SKM-1 (cell line): Measurements from ENCODE around the gene AASDHPPT.
"Not testable (repeated sequence)": the region's sequence is repeated elsewhere in the genome, so short reads cannot be mapped to it uniquely, and the experiment has no call there.

Experiments
- DNase-seq: peaks from one replicate; lab custom pipeline; 2025; ENCODE audit not compliant: unreplicated experiment; lab: John Stamatoyannopoulos, UW

Gene AASDHPPT

GRCh38 chr11:106077609-106078455, at the start of gene AASDHPPT:
AASDHPPT (plus strand) TSS chr11:106077662; CDS start chr11:106077711, 49 bp downstream.
- peak; percentile 9 for DNase-seq

GRCh38 chr11:106030609-106031008, 46.9 kb upstream of the AASDHPPT start:
- no peak for DNase-seq

- no peak for DNase-seq
Measured at GRCh38 chr11:106031202-106031810, 46.2 kb upstream of the AASDHPPT start.

- DNase-seq = no peak
Measured at GRCh38 chr11:106031936-106032335, 45.5 kb upstream of the AASDHPPT start.

GRCh38 chr11:106032861-106033260, 44.6 kb upstream of the AASDHPPT start:
- no peak for DNase-seq

- DNase-seq = no peak
Measured at GRCh38 chr11:106043540-106043939, 33.9 kb upstream of the AASDHPPT start.

GRCh38 chr11:106047631-106048030, 29.8 kb upstream of the AASDHPPT start:
- no peak for DNase-seq

GRCh38 chr11:106049727-106050476, 27.6 kb upstream of the AASDHPPT start:
- no peak for DNase-seq

GRCh38 chr11:106051103-106051502, 26.4 kb upstream of the AASDHPPT start:
- DNase-seq = no peak

- DNase-seq = not testable (repeated sequence)
Measured at GRCh38 chr11:106058377-106058776, 19.1 kb upstream of the AASDHPPT start.

GRCh38 chr11:106059617-106060016, 17.8 kb upstream of the AASDHPPT start:
- no peak for DNase-seq

GRCh38 chr11:106061249-106061784, 16.1 kb upstream of the AASDHPPT start:
- DNase-seq = no peak

- no peak for DNase-seq
Measured at GRCh38 chr11:106061954-106062949, 15.2 kb upstream of the AASDHPPT start.

- no peak for DNase-seq
Measured at GRCh38 chr11:106063009-106063408, 14.5 kb upstream of the AASDHPPT start.

GRCh38 chr11:106070606-106071005, 6.9 kb upstream of the AASDHPPT start:
- DNase-seq = no peak

- no peak for DNase-seq
Measured at GRCh38 chr11:106072804-106073203, 4.7 kb upstream of the AASDHPPT start.

GRCh38 chr11:106076171-106076918, 1.1 kb upstream of the AASDHPPT start:
- DNase-seq = no peak

GRCh38 chr11:106076919-106077608, 398 bp upstream of the AASDHPPT start, which contains the start of gene KBTBD3:
KBTBD3 (minus strand) TSS chr11:106077347; CDS start chr11:106059097, 18,250 bp downstream.
- peak; percentile 98 for DNase-seq

GRCh38 chr11:106082096-106082495, 4.6 kb downstream of the AASDHPPT start:
- no peak for DNase-seq
